GM12892 (cell line): ENCODE measurements around the gene PAX5.

Experiments used
- POLR2A ChIP-seq: IDR thresholded peaks from 2 replicates; pipeline ENCODE4 v1.6.1; 2011; ENCODE audit warnings: low read depth, low read length, control low read depth
- POLR2AphosphoS5 ChIP-seq: IDR thresholded peaks from 2 replicates; pipeline ENCODE4 v1.6.1; 2011; ENCODE audit warnings: low read depth, low read length, control low read depth
- TAF1 ChIP-seq: IDR thresholded peaks from 2 replicates; pipeline ENCODE4 v1.6.1; 2011; ENCODE audit warnings: low read depth, mild to moderate bottlenecking, control low read depth, low read length, borderline replicate concordance

- TF ChIP-seq POLR2AphosphoS5, result no peak
- TF ChIP-seq TAF1, result no peak
- no peak for TF ChIP-seq POLR2A
Observed at GRCh38 chr9:36946653-36947052, 87.4 kb downstream of the PAX5 start.
